ENCODE measurements around the gene SLIT3. TPM values are rescaled to one million over a fixed set of nuclear protein-coding genes. Genes with fewer than 3 reads are reported as not detected.

Gene SLIT3
- polyA plus RNA-seq, 4 donors: 44.8 to 57.0 (median 49.6) TPM

DNA sequence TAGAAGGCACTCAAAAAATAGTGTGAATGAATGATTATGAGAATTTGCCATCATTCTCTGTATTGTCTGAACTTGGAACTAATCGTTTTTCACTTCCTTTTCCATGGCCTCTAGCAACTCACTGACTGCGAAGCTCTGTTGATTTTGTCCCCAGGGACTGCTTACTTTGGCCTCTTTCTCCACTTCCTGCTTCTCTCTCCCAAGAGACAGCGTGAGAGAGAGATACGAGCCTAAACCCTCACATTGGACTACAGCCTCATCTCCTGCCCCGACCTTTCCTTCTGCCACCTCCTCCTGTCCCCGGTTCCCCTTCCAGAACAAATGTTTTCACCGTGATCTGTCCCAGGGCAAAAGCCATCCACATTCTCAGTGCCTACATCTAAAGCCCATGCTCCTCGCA is 421.0 kb downstream of the SLIT3 start:
- no peak for DNase-seq (ENCODE audit: low read depth in 4 of 4, low spot score in 2 of 4)

- no peak for DNase-seq (ENCODE audit: low read depth in 4 of 4, low spot score in 2 of 4)
Measured at GRCh38 chr5:168879331-168879730, 421.6 kb downstream of the SLIT3 start.

- DNase-seq (ENCODE audit: low read depth in 4 of 4, low spot score in 2 of 4): no peak
Measured at GRCh38 chr5:168878135-168878745, 422.7 kb downstream of the SLIT3 start.

GRCh38 chr5:168877132-168877892 is 423.6 kb downstream of the SLIT3 start:
- DNase-seq (ENCODE audit: low read depth in 4 of 4, low spot score in 2 of 4): no peak

DNA sequence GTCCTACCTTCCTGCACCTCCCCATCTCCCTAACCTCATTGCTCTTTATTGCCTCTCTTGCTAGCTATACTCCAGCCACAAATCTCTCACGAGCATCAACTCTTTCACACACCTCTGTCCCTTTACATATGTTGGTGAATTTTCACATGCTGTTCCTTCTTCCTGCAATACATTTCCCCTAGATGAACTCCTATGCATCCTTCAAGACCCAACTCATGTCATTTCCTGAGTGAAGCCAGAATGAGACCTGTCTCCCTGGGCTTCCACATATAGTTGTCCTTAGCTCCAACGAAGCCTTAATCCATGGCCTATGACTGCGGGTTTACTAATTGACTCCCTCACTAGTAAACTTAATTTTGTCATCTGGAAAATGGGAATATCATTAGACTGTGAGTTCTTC is 424.5 kb downstream of the SLIT3 start:
- no peak for DNase-seq (ENCODE audit: low read depth in 4 of 4, low spot score in 2 of 4)

- DNase-seq (ENCODE audit: low read depth in 4 of 4, low spot score in 2 of 4): no peak
Measured at GRCh38 chr5:168875832-168876231, 425.1 kb downstream of the SLIT3 start.

GRCh38 chr5:168874713-168875380 is 426.1 kb downstream of the SLIT3 start:
- DNase-seq (ENCODE audit: low read depth in 4 of 4, low spot score in 2 of 4): no peak

GRCh38 chr5:168872246-168872645 is 428.7 kb downstream of the SLIT3 start:
- no peak for DNase-seq (ENCODE audit: low read depth in 4 of 4, low spot score in 2 of 4)

DNA sequence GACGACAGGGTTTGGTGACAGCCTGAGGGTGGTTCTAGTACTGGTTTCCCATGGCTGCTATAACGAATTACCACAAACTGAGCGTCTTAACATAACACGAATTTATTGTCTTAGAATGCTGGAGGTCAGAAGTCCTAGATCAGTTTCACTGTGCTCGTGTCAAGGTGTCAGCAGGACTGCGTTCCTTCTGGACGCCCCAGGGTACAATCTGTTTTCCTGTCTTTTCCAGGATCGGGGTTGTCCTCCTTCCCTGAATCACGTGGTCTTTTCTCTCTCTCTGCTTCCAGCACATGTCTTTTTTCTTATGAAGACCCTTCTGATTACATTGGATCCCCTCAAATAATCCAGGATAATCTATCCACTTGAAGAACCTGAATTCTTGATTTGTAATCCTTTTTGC is 430.0 kb downstream of the SLIT3 start:
- DNase-seq (ENCODE audit: low read depth in 4 of 4, low spot score in 2 of 4): no peak

DNA sequence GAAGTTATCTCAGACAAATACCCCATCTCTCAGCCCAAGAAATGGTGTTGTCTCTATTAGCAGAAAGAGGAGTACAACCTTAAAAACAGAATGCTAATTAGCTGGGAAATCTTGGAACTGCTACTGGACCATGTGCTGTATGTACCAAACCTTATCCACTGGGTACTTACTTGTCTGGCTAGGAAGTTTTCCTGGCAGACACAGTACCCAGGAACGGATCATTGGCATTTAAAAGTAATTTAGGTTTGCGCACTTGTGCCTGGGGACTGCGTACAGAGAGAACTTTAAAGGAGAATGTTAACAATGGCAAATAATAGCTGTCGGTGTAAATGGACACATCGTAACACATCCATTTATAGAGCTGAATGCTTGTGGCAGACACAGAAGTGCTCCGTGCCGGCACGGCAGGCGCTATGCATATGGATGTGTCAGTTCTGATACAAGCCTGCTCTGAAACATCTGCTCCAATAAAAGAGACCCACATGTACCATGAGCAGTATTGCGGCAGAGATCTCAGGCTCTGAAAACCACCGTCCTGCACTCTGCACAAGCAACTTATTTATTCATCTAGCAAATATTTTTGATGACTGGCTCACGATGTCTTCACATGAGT is 431.2 kb downstream of the SLIT3 start:
- no peak for DNase-seq (ENCODE audit: low read depth in 4 of 4, low spot score in 2 of 4)

GRCh38 chr5:168867241-168867640 is 433.7 kb downstream of the SLIT3 start:
- DNase-seq (ENCODE audit: low read depth in 4 of 4, low spot score in 2 of 4): no peak

GRCh38 chr5:168865968-168866367 is 435.0 kb downstream of the SLIT3 start:
- no peak for DNase-seq (ENCODE audit: low read depth in 4 of 4, low spot score in 2 of 4)

- no peak for DNase-seq (ENCODE audit: low read depth in 4 of 4, low spot score in 2 of 4)
Measured at GRCh38 chr5:168863021-168863420, 437.9 kb downstream of the SLIT3 start.

GRCh38 chr5:168860503-168860902 is 440.4 kb downstream of the SLIT3 start:
- DNase-seq (ENCODE audit: low read depth in 4 of 4, low spot score in 2 of 4): no peak

GRCh38 chr5:168860081-168860480 is 440.9 kb downstream of the SLIT3 start:
- no peak for DNase-seq (ENCODE audit: low read depth in 4 of 4, low spot score in 2 of 4)

GRCh38 chr5:168859471-168859870 is 441.5 kb downstream of the SLIT3 start:
- DNase-seq (ENCODE audit: low read depth in 4 of 4, low spot score in 2 of 4): no peak

DNA sequence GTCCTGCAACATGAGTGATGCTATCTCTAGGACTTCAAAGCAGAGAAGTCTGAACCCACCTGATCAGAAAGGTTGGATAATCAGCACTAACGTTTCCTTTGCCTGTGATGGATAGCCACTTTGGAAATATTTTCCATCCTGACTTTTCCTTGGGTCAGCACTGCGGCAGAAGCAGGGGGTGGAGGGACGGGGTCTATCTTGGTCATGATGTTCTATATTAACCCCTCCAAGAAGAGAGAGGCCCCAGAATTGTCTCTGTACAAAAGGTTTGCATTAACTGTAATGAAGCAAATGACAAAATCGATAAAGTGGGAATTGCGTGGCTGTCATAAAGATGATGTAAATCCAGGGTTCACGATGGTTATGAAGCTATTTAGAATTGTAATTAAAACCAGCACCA is 441.9 kb downstream of the SLIT3 start:
- DNase-seq (ENCODE audit: low read depth in 4 of 4, low spot score in 2 of 4): no peak

DNA sequence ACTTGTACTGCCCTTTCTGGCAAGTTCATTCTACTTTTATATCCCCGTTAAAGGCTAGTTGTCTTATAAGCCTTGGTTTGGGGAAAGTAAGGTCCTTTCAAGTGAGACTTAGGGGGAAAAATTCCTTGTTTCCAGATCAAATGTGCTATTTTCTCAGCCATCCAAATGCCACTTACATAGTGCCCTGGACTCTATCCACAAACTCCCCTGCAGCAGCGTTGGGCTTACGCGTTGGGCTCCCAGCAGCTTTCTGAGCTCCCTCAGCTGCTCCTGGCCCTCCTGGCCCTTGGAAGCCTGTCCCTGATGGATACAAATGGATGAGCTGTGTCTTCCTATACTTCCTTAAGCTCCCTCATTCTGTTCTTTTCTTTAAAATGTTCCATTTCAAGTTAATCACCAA is 442.6 kb downstream of the SLIT3 start:
- DNase-seq (ENCODE audit: low read depth in 4 of 4, low spot score in 2 of 4): no peak

DNA sequence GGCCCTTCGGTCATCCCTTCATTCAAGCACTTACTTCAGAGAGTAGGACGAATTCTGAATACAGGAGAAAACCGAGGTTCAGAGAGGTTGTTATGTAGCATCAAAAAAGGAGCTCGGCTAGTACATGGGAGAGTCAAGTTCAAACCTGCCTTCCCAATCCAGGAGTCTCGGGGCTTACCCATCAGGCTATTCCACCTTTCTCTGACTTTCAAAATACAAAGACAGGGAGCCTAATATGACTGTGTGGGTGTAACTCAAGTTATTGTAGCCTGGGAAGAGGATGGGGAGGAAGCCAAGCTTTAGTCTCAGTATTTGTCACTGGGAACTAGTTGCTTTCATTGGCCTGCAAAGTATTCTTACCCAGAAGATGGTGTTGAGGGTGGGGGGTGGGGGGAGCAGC is 447.0 kb downstream of the SLIT3 start:
- no peak for DNase-seq (ENCODE audit: low read depth in 4 of 4, low spot score in 2 of 4)

GRCh38 chr5:168852329-168852728 is 448.6 kb downstream of the SLIT3 start:
- no peak for DNase-seq (ENCODE audit: low read depth in 4 of 4, low spot score in 2 of 4)

DNA sequence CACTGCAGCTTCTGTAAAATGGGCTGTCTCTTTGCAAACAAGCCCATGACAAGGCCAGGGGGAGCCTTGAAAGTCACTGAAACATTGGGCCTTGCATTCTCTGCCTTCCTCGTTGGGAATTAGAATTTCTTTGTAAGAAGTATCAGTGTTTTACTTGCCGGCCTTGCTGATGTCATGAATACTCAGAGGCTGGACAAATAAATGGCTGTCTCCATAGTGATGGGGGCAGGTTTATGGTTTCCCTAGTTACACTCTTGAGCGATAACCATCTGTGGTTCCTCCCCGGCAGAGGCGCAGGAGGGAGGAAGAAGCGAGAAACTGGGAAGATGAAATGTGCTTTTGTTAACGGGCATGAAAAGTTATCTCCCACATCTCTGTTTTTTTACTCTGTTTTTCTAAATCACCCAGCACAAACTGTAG is 449.0 kb downstream of the SLIT3 start:
- DNase-seq (ENCODE audit: low read depth in 4 of 4, low spot score in 2 of 4): peak in 2 of 4 donors; percentile 48 to 63
